ENCODE data around the gene BLID. TPM values are rescaled to one million over a fixed set of nuclear protein-coding genes. Genes with fewer than 3 reads are reported as not detected.

The BLID gene
- total RNA-seq, 2 donors from 2014 or later = not detected

- Histone ChIP-seq H3K27ac (ENCODE audit: low read depth, low read length) (no peak overlapping the region), H3K9me3 (ENCODE audit: control insufficient read depth, low read length) (no peaks in the 10 kb centered on the region), H3K27me3 (ENCODE audit: control insufficient read depth, insufficient read depth, low read length, poor library complexity, severe bottlenecking) (peaks cover 82% of the 10 kb centered on the region), H3K4me1 (ENCODE audit: control insufficient read depth, insufficient read depth, low read length) (no peaks in the 10 kb centered on the region), H3K4me3 (ENCODE audit: low read length) (no peak overlapping the region), H3K36me3 (ENCODE audit: control insufficient read depth, insufficient read depth, low read length) (no peaks in the 10 kb centered on the region), H3K9ac (ENCODE audit: extremely low read depth, low read length, poor library complexity, severe bottlenecking) (no peak overlapping the region)
- H3K27me3 Mint-ChIP-seq (ENCODE audit: insufficient read depth) = peaks cover 83% of the 10 kb centered on the region
- WGBS, 2 experiments (ENCODE audit: insufficient coverage in 1 of 2, insufficient read length in 1 of 2) = 62 to 73% methylated on average over 7 of the region's 7 CpGs
- H3K36me3 Mint-ChIP-seq (ENCODE audit: low read depth) = no peaks in the 10 kb centered on the region
- no peak for TF ChIP-seq CTCF (conservative IDR thresholded peaks at IDR 0.05)
- H3K27ac Mint-ChIP-seq = no peak overlapping the region
- H3K9me3 Mint-ChIP-seq = no peaks in the 10 kb centered on the region
- H3K4me3 Mint-ChIP-seq = no peak overlapping the region
- DNase-seq = no peak
- peaks cover 11% of the 10 kb centered on the region for H3K4me1 Mint-ChIP-seq
Observed at GRCh38 chr11:122141725-122142124, 25.7 kb upstream of the BLID start.

GRCh38 chr11:122140500-122140899 lies 24.5 kb upstream of the BLID start:
- peaks cover 94% of the 10 kb centered on the region for H3K27me3 ChIP-seq (ENCODE audit: control insufficient read depth, insufficient read depth, low read length, poor library complexity, severe bottlenecking)
- H3K4me1 ChIP-seq (ENCODE audit: control insufficient read depth, insufficient read depth, low read length) = no peaks in the 10 kb centered on the region
- Mint-ChIP-seq H3K4me1 (peaks cover 11% of the 10 kb centered on the region), H3K27me3 (ENCODE audit: insufficient read depth) (peaks cover 89% of the 10 kb centered on the region), H3K36me3 (ENCODE audit: low read depth) (no peaks in the 10 kb centered on the region), H3K9me3 (no peaks in the 10 kb centered on the region), H3K4me3 (no peak overlapping the region), H3K27ac (no peak overlapping the region)
- 91% methylated on average over 2 of the region's 2 CpGs for WGBS, 2 experiments (ENCODE audit: insufficient coverage in 1 of 2, insufficient read length in 1 of 2)
- no peaks in the 10 kb centered on the region for H3K9me3 ChIP-seq (ENCODE audit: control insufficient read depth, low read length)
- no peak for DNase-seq
- no peak for TF ChIP-seq CTCF (conservative IDR thresholded peaks at IDR 0.05)
- no peak overlapping the region for H3K27ac ChIP-seq (ENCODE audit: low read depth, low read length)
- no peak overlapping the region for H3K4me3 ChIP-seq (ENCODE audit: low read length)
- H3K36me3 ChIP-seq (ENCODE audit: control insufficient read depth, insufficient read depth, low read length) = no peaks in the 10 kb centered on the region
- H3K9ac ChIP-seq (ENCODE audit: extremely low read depth, low read length, poor library complexity, severe bottlenecking) = no peak overlapping the region

GRCh38 chr11:122139595-122139866 lies 23.5 kb upstream of the BLID start:
- Histone ChIP-seq H3K36me3 (ENCODE audit: control insufficient read depth, insufficient read depth, low read length) (no peaks in the 10 kb centered on the region), H3K9ac (ENCODE audit: extremely low read depth, low read length, poor library complexity, severe bottlenecking) (no peak overlapping the region), H3K4me1 (ENCODE audit: control insufficient read depth, insufficient read depth, low read length) (no peaks in the 10 kb centered on the region), H3K4me3 (ENCODE audit: low read length) (no peak overlapping the region), H3K27me3 (ENCODE audit: control insufficient read depth, insufficient read depth, low read length, poor library complexity, severe bottlenecking) (peaks cover 94% of the 10 kb centered on the region), H3K27ac (ENCODE audit: low read depth, low read length) (no peak overlapping the region), H3K9me3 (ENCODE audit: control insufficient read depth, low read length) (no peaks in the 10 kb centered on the region)
- Mint-ChIP-seq H3K36me3 (ENCODE audit: low read depth) (no peaks in the 10 kb centered on the region), H3K27me3 (ENCODE audit: insufficient read depth) (peaks cover 91% of the 10 kb centered on the region), H3K9me3 (no peaks in the 10 kb centered on the region), H3K27ac (no peak overlapping the region), H3K4me1 (peaks cover 11% of the 10 kb centered on the region), H3K4me3 (no peak overlapping the region)
- WGBS, 2 experiments (ENCODE audit: insufficient coverage in 1 of 2, insufficient read length in 1 of 2) = 100% methylated on average over 1 of the region's 1 CpG; no CpG with 5 or more reads in 1 of the 2 experiments
- DNase-seq = no peak
- TF ChIP-seq CTCF (conservative IDR thresholded peaks at IDR 0.05) = no peak

Data from endodermal cell (in vitro differentiated cells).